G401 (cell line): ENCODE measurements around the gene LDHD. TPM values are rescaled to one million over a fixed set of nuclear protein-coding genes. Genes with fewer than 3 reads are reported as not detected.

Experiments
- DNase-seq: peaks from one replicate; pipeline ENCODE4 v3.0.0-alpha.2; 2015; ENCODE audit warnings: low spot score
- in situ Hi-C: cut with HindIII; loops from 2 replicates; pipeline ENCODE4 v1.10.0; 2016; ENCODE audit warnings: low sequenced_read_pairs, mixed read lengths
- total RNA-seq: library from RNA; depleted of rRNA; stranded (reverse); fragments of >200 nt; shearing (Covaris generic); gene quantifications from 2 replicates; pipeline ENCODE4 v1.2.3, GENCODE V29; 2014; rRNA removed

The LDHD gene
- total RNA-seq, 1 experiment from 2014 or later = 3.0 TPM

GRCh38 chr16:75068085-75069031 lies 48.2 kb downstream of the LDHD start:
- in situ Hi-C loops = no loop called here
- no peak for DNase-seq

GRCh38 chr16:75066861-75067447 lies 49.6 kb downstream of the LDHD start:
- in situ Hi-C loops = no loop called here
- no peak for DNase-seq

- in situ Hi-C loops = no loop called here
- no peak for DNase-seq
These were observed 50.9 kb downstream of the LDHD start for GRCh38 chr16:75065521-75066149.

- no peak for DNase-seq
- in situ Hi-C loops = no loop called here
These were observed 51.5 kb downstream of the LDHD start for GRCh38 chr16:75065149-75065505.

GRCh38 chr16:75064403-75065148 lies 52.0 kb downstream of the LDHD start:
- in situ Hi-C loops = no loop called here
- DNase-seq = no peak

GRCh38 chr16:75063549-75064088 lies 53.0 kb downstream of the LDHD start:
- in situ Hi-C loops = no loop called here
- DNase-seq = no peak

GRCh38 chr16:75062976-75063346 lies 53.6 kb downstream of the LDHD start:
- no peak for DNase-seq
- in situ Hi-C loops = no loop called here

GRCh38 chr16:75062135-75062975 lies 54.2 kb downstream of the LDHD start:
- no peak for DNase-seq
- in situ Hi-C loops = no loop called here

Other genes starting within 250 kb of the LDHD start
- 39.5 and 58.5 TPM in 2 replicates for gene WDR59, start 131.7 kb downstream of the LDHD start, total RNA-seq
- 15.4 and 21.2 TPM in 2 replicates for gene ZNRF1, start 117.8 kb downstream of the LDHD start, total RNA-seq
- 9.1 and 17.0 TPM in 2 replicates for gene ZFP1, start 31.7 kb upstream of the LDHD start, total RNA-seq
- gene CTRB2, start 90.4 kb upstream of the LDHD start, total RNA-seq = not detected in 2 replicates
- gene CTRB1, start 102.2 kb upstream of the LDHD start, total RNA-seq = not detected in 2 replicates
- gene BCAR1, start 134.8 kb upstream of the LDHD start, total RNA-seq = 122 and 124 TPM in 2 replicates